CD4-positive, alpha-beta T cell treated with Interferon alpha-2 for 1 hour (primary cell): Measurements from ENCODE around the gene ITIH1.

Experiments used
- DNase-seq, 2 donors: peaks; one replicate each; pipeline ENCODE4 v3.0.0-alpha.2; 2020 to 2022

The ITIH1 gene

GRCh38 chr3:52777127-52777958, at the start of gene ITIH1:
ITIH1 (plus strand) TSS chr3:52777599; CDS start chr3:52777616, 17 bp downstream.
- no peak for DNase-seq

DNA sequence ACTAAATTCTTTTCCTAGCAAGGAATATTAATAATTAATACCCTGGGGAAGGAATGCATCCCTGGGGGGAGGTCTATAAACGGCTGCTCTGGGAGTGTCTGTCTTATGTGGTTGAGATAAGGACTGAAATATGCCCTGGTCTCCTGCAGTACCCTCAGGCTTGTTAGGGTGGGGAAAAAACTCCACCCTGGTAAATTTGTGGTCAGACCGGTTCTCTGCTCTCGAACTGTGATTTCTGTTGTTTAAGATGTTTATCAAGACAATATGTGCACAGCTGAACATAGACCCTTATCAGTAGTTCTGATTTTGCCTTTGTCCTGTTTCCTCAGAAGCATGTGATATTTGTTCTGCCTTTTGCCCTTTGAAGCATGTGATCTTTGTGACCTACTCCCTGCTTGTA, 48.6 kb upstream of the ITIH1 start:
- DNase-seq = peak in 1 of 2 donors; percentile 5

GRCh38 chr3:52730681-52731080, 46.7 kb upstream of the ITIH1 start:
- DNase-seq = no peak

DNA sequence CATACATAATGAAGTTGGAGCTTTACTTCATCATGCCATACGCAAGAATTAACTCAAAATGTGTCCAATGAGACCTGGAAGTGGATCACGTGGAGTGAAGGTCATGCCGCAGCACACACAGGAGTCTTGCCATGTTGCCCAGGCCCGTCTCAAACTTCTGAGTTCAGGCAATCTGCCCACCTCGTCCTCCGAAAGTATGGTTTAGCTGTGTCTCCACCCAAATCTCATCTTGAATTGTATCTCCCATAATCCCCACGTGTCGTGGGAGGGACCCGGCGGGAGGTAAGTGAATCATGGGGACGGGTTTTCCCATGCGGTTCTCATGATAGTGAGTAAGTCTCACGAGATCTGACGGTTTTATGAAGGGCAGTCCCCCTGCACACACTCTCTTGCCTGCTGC, 45.8 kb upstream of the ITIH1 start:
- no peak for DNase-seq

- DNase-seq = no peak
Observed at GRCh38 chr3:52733256-52733891, 44.0 kb upstream of the ITIH1 start.

- DNase-seq = no peak
Observed at GRCh38 chr3:52739730-52740129, 37.7 kb upstream of the ITIH1 start.

- peak in 1 of 2 donors; percentile 48 for DNase-seq
Observed at GRCh38 chr3:52742418-52743041, 34.9 kb upstream of the ITIH1 start.

DNA sequence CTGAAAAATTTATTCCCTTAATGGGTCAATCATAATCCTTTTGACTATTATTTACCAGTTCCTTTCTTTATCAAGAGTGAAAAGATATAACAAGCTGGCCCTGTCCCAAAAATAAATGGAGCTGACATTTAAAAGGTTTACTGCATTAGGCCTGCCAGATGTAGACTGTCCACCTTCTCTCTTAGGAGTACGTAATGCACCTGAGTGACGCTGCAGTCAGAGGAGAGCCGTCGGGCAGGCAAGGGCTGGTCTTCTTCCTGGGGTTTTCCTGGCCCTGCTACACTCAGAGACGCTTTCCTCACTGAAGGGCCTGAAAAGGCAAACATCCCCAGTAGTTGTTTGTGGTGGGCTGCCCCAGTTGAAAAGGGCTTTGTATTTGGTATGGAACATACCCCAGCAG, 34.2 kb upstream of the ITIH1 start:
- no peak for DNase-seq

DNA sequence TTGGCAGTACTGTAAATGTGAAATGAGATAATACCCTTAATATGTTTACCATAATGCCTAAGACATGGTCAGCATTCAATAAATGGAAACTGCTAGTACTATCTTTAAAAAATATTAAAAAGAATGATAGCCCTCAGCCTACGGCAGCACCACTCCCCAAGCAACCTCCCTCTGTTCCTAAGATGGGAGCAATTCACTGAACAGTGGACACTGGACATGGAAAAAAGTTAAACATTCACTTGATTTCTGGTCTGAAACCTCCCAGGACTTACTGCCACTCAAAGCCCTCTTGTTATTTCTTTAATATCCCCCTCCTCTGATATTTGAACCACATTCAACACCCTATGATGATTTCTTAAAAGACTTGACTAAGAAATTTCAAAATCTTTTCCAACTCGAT, 33.7 kb upstream of the ITIH1 start:
- no peak for DNase-seq

GRCh38 chr3:52752045-52752660, 25.2 kb upstream of the ITIH1 start:
- no peak for DNase-seq

- DNase-seq = no peak
Observed at GRCh38 chr3:52754373-52754772, 23.0 kb upstream of the ITIH1 start.

DNA sequence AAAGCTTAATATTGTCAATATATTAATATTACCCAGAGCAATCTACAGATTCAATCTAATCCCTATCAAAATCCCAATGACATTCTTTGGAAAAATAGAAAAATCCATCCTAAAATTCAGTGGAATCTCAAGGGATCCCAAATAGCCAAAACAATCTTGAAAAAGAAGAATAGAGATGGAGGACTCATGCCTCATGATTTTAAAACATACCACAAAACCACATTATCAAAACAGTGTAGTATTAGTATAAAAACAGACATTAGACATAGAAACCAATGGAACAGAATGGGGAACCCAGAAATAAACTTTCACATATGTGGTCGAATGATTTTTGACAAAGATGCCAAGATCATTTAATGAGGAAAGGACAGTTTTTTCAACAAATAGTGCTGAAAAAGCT, 21.3 kb upstream of the ITIH1 start:
- DNase-seq = no peak

DNA sequence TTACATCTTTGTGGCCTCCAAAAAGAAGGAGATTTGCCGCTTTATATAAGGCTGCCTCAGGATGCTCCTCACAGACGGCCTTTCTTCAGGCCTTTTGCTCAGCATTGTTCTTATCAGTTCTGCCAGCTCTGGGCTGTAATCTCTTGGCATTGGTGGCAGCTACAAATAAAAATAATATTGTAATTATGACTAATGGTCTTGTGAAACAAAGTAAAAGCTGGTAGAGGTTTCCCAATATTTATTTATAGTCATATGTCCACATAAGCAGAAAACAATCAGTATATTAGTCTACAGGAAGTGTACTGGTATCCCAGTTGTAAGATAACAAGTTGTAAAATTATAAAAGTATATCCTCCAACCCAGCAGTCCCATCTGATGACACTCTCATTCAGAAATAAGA, 13.9 kb upstream of the ITIH1 start:
- no peak for DNase-seq

DNA sequence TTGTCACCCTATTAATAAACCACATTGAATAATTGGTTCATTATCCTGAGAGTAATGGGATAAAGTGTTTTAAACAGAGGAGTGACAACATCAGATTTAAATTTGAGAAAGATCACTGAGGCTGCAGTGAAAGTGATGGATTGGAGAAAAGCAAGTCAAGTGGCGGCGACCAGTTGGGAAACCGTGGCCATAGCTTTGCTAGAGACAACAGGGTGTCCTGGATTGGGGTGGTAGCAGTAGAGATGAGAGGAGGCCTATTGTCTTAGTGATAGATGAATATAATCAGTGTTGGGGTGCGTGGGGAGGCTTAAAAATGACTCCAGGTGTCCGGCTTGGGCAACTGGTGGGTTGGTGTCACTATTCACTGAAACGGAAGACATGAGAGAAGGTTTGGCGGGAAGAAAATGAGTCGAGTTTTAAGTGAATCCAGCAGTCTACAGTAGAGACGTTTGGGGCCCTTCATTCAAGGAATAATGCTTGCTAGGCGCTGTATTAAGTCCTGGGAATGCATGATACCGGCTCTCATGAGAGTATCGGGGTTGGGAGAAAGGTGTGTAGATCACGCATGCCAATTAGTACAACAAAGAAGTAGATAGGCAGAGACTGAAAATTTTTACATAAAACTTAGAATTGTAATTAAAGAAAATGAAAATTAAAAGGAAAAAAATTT, 7.5 kb upstream of the ITIH1 start:
- DNase-seq = no peak

- DNase-seq = peak; percentile 89 to 90
Observed at GRCh38 chr3:52770496-52771333, 6.7 kb upstream of the ITIH1 start, which contains the start of gene NEK4. NEK4 (minus strand) TSS chr3:52770940; CDS start chr3:52770746, 194 bp downstream.

DNA sequence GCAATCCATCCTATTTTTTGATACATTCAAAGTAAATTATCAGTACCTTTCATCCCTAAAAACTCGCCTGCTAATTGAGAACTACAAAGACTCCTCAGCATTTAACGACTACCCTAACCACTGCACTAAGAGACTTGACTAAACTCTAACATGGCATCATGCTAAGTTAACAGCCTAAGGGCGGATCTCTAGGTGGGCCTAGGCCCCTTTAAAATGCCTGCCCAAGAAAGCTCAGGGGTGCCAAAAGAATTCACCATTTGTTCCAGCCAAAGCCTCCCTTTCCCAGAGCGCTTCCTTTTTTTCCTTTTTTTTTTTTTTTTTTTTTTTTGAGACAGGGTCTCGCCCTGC, 6.1 kb upstream of the ITIH1 start:
- no peak for DNase-seq

GRCh38 chr3:52771702-52772101, 5.7 kb upstream of the ITIH1 start:
- no peak for DNase-seq

DNA sequence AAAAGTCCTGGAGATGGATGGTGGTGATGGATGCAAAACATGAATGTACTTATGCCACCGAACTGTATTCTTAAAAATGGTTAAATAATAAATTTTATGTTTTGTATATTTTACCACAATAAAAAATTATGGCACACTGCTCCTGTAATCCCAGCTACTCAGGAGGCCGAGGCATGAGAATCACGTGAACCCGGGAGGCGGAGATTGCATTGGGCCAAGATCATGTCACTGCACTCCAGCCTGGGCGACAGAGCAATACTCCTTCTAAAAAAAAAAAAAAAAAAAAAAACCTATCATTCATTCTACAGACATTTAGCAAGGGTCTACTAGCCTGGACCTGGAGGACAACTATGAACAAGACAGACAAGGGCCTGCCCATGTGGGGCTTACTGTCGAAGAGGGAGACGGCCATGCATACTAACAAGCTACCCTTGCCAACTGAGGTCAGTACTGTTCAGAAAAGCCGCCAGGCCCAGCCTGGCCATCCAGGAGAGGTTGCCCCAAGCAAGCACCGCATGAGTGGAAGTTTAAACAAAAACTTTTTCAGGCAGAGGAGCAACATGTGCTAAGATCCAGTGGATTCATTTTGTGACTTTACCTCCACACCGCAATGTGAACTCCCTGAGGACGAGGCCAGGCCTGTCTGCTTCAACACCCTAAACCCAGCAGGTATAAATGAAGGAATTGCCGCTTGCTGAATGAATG, 3.9 kb upstream of the ITIH1 start:
- DNase-seq = no peak

- DNase-seq = no peak
Observed at GRCh38 chr3:52774066-52774713, 3.2 kb upstream of the ITIH1 start.

GRCh38 chr3:52774901-52775864, 2.2 kb upstream of the ITIH1 start:
- DNase-seq = no peak
